PC-3 (cell line): Measurements from ENCODE around the gene ZDHHC13. TPM values are rescaled to one million over a fixed set of nuclear protein-coding genes. Genes with fewer than 3 reads are reported as not detected.
A peak's percentile ranks its signal among the peaks of the same experiment; 100 is the strongest.

Experiments used
- ATAC-seq: fragments of 200-7000 bp; cut with Tn5 transposase; 2 replicates; pipeline ENCODE4 v1.9.1; 2020; ENCODE audit warnings: mild to moderate bottlenecking, moderate library complexity
- BruUV-seq: library from RNA; stranded (reverse); fragments of 400-500 nt; replicated peaks from 2 replicates; lab custom pipeline; 2021; lab: Mats Ljungman, UMichigan
- CTCF ChIA-PET: fragments of 300-600 bp; sonication (Branson Sonifier 250); formaldehyde crosslinking; loops from one replicate; lab custom pipeline; 2022; ENCODE audit warnings: antibody characterized with exemption; lab: Charles Lee
- POLR2A ChIA-PET: fragments of 300-600 bp; sonication (Branson Sonifier 250); formaldehyde crosslinking; loops from one replicate; lab custom pipeline; 2022; ENCODE audit warnings: antibody characterized with exemption; ENCODE audit not compliant: unreplicated experiment; lab: Charles Lee
- DNase-seq: peaks from one replicate; pipeline ENCODE4 v3.0.0-alpha.2; 2015
- H2AFZ ChIP-seq: fragments of 300-600 bp; sonication (generic); 2 replicates; pipeline ENCODE4 v1.6.0; 2016; ENCODE audit warnings: antibody characterized with exemption, low read length
- H3F3A ChIP-seq: fragments of 300-600 bp; sonication (generic); one replicate; pipeline ENCODE4 v1.6.0; 2017; ENCODE audit warnings: antibody characterized with exemption, low read length, control low read depth, mild to moderate bottlenecking; ENCODE audit not compliant: unreplicated experiment
- H3K27ac ChIP-seq: fragments of 300-600 bp; sonication (generic); 2 replicates; pipeline ENCODE4 v1.5.1; 2016; ENCODE audit warnings: mild to moderate bottlenecking, low read length
- H3K27me3 ChIP-seq: fragments of 300-600 bp; sonication (generic); 2 replicates; pipeline ENCODE4 v1.6.1; 2016; ENCODE audit warnings: low read length, mixed read lengths
- H3K36me3 ChIP-seq: fragments of 300-600 bp; sonication (generic); 2 replicates; pipeline ENCODE4 v1.6.1; 2016; ENCODE audit warnings: low read depth, mixed run types, low read length, mixed read lengths
- H3K4me1 ChIP-seq: fragments of 300-600 bp; sonication (generic); 2 replicates; pipeline ENCODE4 v1.5.1; 2016; ENCODE audit warnings: low read length; ENCODE audit not compliant: insufficient read depth
- H3K4me2 ChIP-seq: fragments of 300-600 bp; sonication (generic); 2 replicates; pipeline ENCODE4 v1.6.0; 2016; ENCODE audit warnings: low read length
- H3K4me3 ChIP-seq: fragments of 300-600 bp; sonication (generic); 2 replicates; pipeline ENCODE4 v1.5.1; 2016; ENCODE audit warnings: mild to moderate bottlenecking, low read length, mixed read lengths
- H3K79me2 ChIP-seq: fragments of 300-600 bp; sonication (generic); 2 replicates; pipeline ENCODE4 v1.6.1; 2017; ENCODE audit warnings: low read length, mixed read lengths
- H3K9ac ChIP-seq: fragments of 300-600 bp; sonication (generic); 2 replicates; pipeline ENCODE4 v1.6.0; 2016; ENCODE audit warnings: mild to moderate bottlenecking, low read length
- H3K9me2 ChIP-seq: fragments of 300-600 bp; sonication (generic); replicated peaks from 2 replicates; pipeline ENCODE4 v1.6.1; 2016; ENCODE audit warnings: mixed run types, low read length, mixed read lengths
- H3K9me3 ChIP-seq: fragments of 300-600 bp; sonication (generic); 2 replicates; pipeline ENCODE4 v1.6.1; 2016; ENCODE audit warnings: low read length, mixed read lengths
- H4K20me1 ChIP-seq: fragments of 300-600 bp; sonication (generic); 2 replicates; pipeline ENCODE4 v1.6.1; 2016; ENCODE audit warnings: low read length, mixed read lengths
- CTCF ChIP-seq: fragments of 300-600 bp; sonication (generic); conservative IDR thresholded peaks from 2 replicates; pipeline ENCODE4 v1.5.1; 2017; ENCODE audit warnings: antibody characterized with exemption, low read depth, mild to moderate bottlenecking, low read length
- EZH2 ChIP-seq: fragments of 300-600 bp; sonication (generic); IDR thresholded peaks from one replicate; pipeline ENCODE4 v1.6.1; 2017; ENCODE audit warnings: antibody characterized with exemption, mild to moderate bottlenecking, low read length; ENCODE audit not compliant: unreplicated experiment
- EZH2phosphoT487 ChIP-seq: fragments of 300-600 bp; sonication (generic); IDR thresholded peaks from 2 replicates; pipeline ENCODE4 v1.6.1; 2018; ENCODE audit warnings: mild to moderate bottlenecking, antibody characterized with exemption, low read length, borderline replicate concordance
- intact Hi-C: fragments of 100-400 bp; cut with micrococcal nuclease; formaldehyde crosslinking; loops from 2 replicates; pipeline ENCODE4 v1.9.0; 2023
- total RNA-seq: library from RNA; depleted of rRNA; stranded (reverse); fragments of >200 nt; gene quantifications from 2 replicates; pipeline ENCODE4 v1.2.3, GENCODE V29; 2014

Gene ZDHHC13
- total RNA-seq, 1 experiment from 2014 or later: 21.2 TPM

- Histone ChIP-seq H3K4me2 (no peak overlapping the region), H2AFZ (no peak overlapping the region), H3K4me1 (peaks cover 47% of the 10 kb centered on the region), H3K79me2 (no peaks in the 10 kb centered on the region), H3K9ac (no peak overlapping the region), H3K9me2 (no peaks in the 10 kb centered on the region), H3K27ac (no peak overlapping the region), H3K9me3 (no peaks in the 10 kb centered on the region), H3K4me3 (no peak overlapping the region), H3K27me3 (no peaks in the 10 kb centered on the region), H4K20me1 (no peaks in the 10 kb centered on the region), H3F3A (peaks cover 4% of the 10 kb centered on the region), H3K36me3 (no peaks in the 10 kb centered on the region; the same call in 1 of the 2 replicates)
- ATAC-seq (no peak), DNase-seq (no peak)
- no peak for TF ChIP-seq EZH2phosphoT487
- ChIA-PET CTCF (interaction anchor here (0.6 to 0.7 kb wide), 2 partner anchors 27 to 184 kb away, joined by 4 read pairs; no protein-coding TSS in a partner anchor), POLR2A (no interaction called here)
- intact Hi-C loops: loop anchor here (5.0 to 10.0 kb wide), 2 partner anchors 79 to 167 kb away; partner anchors contain the start of gene E2F8
- no TSS peak for BruUV-seq
These were observed 41.3 kb upstream of the ZDHHC13 start for GRCh38 chr11:19075636-19076035.

GRCh38 chr11:19076744-19077589, 40.0 kb upstream of the ZDHHC13 start:
- no peaks in the 10 kb centered on the region for H3K79me2 ChIP-seq
- no peaks in the 10 kb centered on the region for H4K20me1 ChIP-seq
- DNase-seq (peak; percentile 75), ATAC-seq (peak; percentile 41)
- H3K9me2 ChIP-seq: no peaks in the 10 kb centered on the region
- 0 out of 2 replicates have a peak overlapping the region, but pooled peaks have one; percentile 20 for H3K9ac ChIP-seq
- no peaks in the 10 kb centered on the region for H3K9me3 ChIP-seq
- ChIA-PET POLR2A (interaction anchor here (0.6 kb wide), 2 partner anchors 11 to 162 kb away, joined by 3 to 5 read pairs; no protein-coding TSS in a partner anchor), CTCF (interaction anchor here (0.6 to 1.3 kb wide), 6 partner anchors 11 to 278 kb away, joined by 3 to 7 read pairs (median 3); no protein-coding TSS in a partner anchor)
- H3K27ac ChIP-seq: peak overlapping the region; percentile 35
- peak overlapping the region; percentile 45 for H3K4me3 ChIP-seq
- H2AFZ ChIP-seq: peak overlapping the region; percentile 74
- H3K36me3 ChIP-seq: no peaks in the 10 kb centered on the region
- BruUV-seq: no TSS peak
- peaks cover 4% of the 10 kb centered on the region for H3F3A ChIP-seq
- H3K4me1 ChIP-seq: peaks cover 52% of the 10 kb centered on the region
- intact Hi-C loops: loop anchor here (1.0 to 10.0 kb wide), 3 partner anchors 40 to 165 kb away; partner anchors contain the start of genes E2F8 and ZDHHC13
- TF ChIP-seq EZH2phosphoT487 (no peak), EZH2 (no peak), CTCF (peak; percentile 94)
- H3K27me3 ChIP-seq: no peaks in the 10 kb centered on the region
- H3K4me2 ChIP-seq: peak overlapping the region; percentile 73

- DNase-seq (no peak), ATAC-seq (no peak)
- no peaks in the 10 kb centered on the region for H3K79me2 ChIP-seq
- peak overlapping the region; percentile 73 for H3K4me2 ChIP-seq
- peaks cover 4% of the 10 kb centered on the region for H3F3A ChIP-seq
- no peak overlapping the region for H2AFZ ChIP-seq
- TF ChIP-seq EZH2phosphoT487: no peak
- no peak for TF ChIP-seq CTCF
- TF ChIP-seq EZH2: no peak
- no peaks in the 10 kb centered on the region for H3K9me3 ChIP-seq
- H3K27ac ChIP-seq: peak overlapping the region; percentile 35; the same call in 1 of the 2 replicates
- ChIA-PET CTCF (no interaction called here), POLR2A (interaction anchor here (0.5 to 0.7 kb wide), 2 partner anchors 12 to 894 kb away, joined by 3 to 6 read pairs; no protein-coding TSS in a partner anchor)
- no peaks in the 10 kb centered on the region for H3K9me2 ChIP-seq
- no peak overlapping the region for H3K9ac ChIP-seq
- intact Hi-C loops: loop anchor here (1.0 to 10.0 kb wide), 3 partner anchors 39 to 164 kb away; partner anchors contain the start of genes E2F8 and ZDHHC13
- H3K27me3 ChIP-seq: no peaks in the 10 kb centered on the region
- BruUV-seq: no TSS peak
- no peak overlapping the region for H3K4me3 ChIP-seq
- no peaks in the 10 kb centered on the region for H4K20me1 ChIP-seq
- H3K36me3 ChIP-seq: no peaks in the 10 kb centered on the region
- peaks cover 43% of the 10 kb centered on the region for H3K4me1 ChIP-seq
These were observed 39.0 kb upstream of the ZDHHC13 start for GRCh38 chr11:19077965-19078364.
